Raji (cell line): Measurements from ENCODE around the gene FZD2.

Experiments
- POLR2A ChIP-seq: IDR thresholded peaks from 2 replicates; pipeline ENCODE4 v1.6.1; 2011; ENCODE audit warnings: low read depth, low read length, control low read depth; ENCODE audit not compliant: insufficient read depth

Gene FZD2

DNA sequence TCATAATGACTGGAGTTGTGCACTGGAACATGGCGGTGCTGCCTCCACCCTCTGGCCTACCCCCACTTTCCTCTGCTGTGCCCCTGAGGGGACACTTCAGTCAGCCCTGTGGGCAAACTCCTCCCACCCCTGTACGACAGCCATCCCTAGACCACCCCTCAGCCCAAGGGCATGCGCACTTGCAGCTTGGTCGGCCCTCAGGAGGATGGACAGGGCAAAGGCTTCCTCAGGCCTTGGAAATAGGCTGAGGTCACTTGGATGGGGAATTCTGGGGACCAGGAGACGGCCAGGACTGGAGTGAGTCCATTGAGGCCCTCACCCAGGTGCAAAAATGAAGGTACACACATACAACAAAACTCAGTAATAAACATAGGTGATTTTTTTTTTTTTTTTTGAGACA is 41.0 kb downstream of the FZD2 start:
- no peak for TF ChIP-seq POLR2A

- no peak for TF ChIP-seq POLR2A
Observed at GRCh38 chr17:44598932-44599297, 41.6 kb downstream of the FZD2 start.

DNA sequence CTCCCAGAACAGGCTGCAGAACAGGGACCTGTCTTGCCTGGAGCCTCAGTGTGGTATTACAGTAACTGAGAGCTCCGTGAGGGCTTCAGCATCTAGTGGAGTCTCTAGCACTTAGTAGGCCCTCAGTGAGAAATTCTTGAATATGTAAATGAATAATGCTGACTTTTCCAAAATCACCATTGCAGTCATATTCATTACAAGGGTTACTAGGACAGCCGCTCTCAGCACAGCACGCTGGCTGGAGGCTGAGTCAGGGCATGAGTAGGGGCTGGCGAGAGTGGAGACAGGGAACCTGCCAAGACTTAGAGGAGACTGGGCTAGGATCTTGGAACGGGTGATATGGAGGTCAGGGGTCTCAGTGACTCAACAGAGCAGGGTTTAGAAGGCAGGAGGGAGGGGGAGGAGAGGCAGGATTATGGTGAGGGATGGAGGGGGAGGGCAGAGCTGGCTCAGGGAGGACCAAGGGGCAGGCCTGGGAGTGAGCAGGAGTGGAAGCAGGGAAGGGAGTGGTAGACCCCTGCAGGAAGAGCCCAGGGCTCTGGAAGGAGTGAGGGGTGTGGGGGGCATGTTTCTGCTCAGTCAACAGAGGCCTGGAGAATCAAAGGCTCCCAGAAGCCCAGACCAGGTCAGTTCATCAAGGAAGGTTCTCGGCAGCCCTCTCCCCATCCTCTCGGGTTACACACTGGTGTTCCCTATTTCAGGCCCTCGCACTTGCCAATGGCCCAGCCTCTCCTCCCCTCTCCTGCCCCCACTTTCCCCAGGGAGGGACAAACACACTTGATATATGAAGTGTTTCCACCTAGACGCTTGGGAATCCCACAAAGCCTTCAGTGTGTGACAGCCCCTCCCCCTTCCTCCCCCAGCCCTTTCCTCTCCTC is 42.3 kb downstream of the FZD2 start:
- no peak for TF ChIP-seq POLR2A

DNA sequence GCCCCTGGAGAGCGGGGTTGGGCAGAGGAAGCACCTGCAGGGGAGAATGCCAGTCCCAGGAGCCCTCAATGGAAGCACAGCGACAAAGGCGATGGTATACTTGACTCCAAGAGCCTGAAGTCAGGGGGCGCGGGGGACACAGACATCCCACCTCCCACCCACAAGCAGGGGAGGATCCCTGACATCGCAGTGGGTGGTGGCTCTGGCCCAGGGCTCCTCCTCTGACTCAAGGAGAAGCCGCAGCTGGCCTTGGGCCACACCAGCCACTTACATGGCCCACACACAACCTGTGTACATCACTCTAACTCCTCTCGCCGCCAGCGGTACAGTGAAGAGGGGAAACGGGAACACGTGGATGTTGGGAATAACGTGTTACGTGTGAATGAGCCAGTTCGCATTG is 44.3 kb downstream of the FZD2 start:
- no peak for TF ChIP-seq POLR2A

DNA sequence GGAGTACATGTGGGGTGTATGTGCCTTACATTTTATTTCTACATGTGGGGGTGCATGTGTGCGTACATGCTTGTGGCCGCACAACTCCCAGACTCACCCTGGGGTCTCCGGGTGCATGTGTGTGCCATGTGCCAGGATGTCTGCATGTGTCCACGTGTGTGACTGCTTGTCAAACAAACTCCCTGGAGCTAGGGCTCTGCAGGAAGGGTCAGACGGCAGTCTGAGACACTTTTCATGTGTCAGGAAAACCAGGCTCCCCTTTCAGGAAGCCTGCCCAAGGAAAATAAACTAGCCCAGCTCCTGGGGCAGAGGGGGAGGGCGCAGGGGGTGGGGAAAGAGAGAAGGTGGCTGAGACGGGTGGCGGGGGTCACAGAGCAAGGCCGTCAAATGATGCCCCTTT is 44.7 kb downstream of the FZD2 start:
- no peak for TF ChIP-seq POLR2A

DNA sequence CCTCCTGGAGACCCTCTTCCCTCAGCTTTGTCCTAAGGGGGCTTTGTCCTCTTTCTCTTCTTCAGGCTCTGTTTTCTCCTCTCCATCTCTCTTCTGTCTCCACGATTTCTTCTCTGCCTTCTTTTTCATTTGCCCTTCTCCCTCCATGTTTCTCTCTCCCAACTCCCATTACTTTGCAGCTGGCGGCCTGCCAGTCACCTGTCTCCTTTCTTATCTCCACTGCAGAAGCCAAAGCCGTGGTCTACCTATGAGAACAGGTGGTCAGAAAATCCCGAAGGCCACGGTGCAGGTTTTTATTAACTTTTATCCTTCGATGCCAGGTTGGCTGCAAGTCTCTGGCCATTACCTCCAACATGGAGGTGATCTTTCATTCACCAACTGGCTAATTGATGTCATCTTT is 45.1 kb downstream of the FZD2 start:
- no peak for TF ChIP-seq POLR2A

DNA sequence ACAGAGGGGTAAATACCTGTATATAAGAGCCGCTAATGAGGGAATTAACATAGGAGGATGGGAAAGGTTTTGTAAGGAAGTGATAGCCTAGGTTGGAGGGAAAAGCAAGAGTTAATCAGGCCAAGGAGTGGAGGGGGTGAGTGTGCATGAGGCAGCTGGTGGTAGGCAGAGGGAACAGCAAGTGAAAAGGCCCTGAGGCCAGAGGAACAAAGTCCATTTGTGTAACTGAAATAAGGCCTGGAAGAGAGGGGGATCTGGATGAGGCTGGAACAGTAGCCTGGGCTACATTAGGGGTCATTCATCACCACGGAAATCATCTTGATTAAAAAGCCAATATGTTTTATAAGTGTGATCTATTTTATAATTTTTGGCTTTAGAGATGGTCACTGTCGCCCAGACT is 45.7 kb downstream of the FZD2 start:
- TF ChIP-seq POLR2A, result no peak

- TF ChIP-seq POLR2A, result no peak
Observed at GRCh38 chr17:44604116-44604761, 47.0 kb downstream of the FZD2 start.

DNA sequence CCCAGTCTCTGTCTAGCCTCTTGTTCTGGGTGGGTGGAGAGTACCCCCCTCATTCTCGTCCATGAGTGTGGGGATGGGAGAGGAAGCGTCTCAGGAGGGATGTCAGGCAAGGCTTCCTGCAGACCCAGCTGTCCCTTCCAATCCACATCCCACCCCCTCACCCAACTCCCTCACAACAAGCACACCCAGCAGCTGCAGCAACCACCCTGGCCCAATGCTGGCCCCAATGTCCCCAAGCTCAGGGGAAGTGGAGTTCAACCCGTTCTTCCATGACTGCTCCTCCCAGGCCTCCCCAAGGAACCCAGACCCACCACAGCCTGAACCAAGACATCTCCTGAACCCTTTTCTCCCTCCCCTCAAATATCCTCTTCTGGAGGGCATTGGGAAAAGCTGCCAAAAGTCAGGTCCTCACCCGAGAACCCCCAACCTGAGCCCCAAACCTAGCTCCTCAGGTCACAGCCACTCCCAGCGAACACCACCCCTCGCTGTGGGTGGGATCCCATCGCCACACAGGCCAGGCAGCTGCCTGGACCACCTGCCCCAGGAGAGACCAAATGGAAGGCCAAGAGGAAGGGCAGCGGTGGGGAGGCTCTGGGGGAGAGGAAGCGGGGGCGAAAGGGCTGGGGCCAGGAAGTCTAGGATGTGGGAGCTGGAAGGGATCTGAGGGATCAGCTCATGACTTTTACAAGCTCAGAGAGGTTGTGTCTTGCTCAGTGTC is 47.6 kb downstream of the FZD2 start:
- TF ChIP-seq POLR2A, result no peak

- no peak for TF ChIP-seq POLR2A
Observed at GRCh38 chr17:44606658-44607057, 49.4 kb downstream of the FZD2 start.

DNA sequence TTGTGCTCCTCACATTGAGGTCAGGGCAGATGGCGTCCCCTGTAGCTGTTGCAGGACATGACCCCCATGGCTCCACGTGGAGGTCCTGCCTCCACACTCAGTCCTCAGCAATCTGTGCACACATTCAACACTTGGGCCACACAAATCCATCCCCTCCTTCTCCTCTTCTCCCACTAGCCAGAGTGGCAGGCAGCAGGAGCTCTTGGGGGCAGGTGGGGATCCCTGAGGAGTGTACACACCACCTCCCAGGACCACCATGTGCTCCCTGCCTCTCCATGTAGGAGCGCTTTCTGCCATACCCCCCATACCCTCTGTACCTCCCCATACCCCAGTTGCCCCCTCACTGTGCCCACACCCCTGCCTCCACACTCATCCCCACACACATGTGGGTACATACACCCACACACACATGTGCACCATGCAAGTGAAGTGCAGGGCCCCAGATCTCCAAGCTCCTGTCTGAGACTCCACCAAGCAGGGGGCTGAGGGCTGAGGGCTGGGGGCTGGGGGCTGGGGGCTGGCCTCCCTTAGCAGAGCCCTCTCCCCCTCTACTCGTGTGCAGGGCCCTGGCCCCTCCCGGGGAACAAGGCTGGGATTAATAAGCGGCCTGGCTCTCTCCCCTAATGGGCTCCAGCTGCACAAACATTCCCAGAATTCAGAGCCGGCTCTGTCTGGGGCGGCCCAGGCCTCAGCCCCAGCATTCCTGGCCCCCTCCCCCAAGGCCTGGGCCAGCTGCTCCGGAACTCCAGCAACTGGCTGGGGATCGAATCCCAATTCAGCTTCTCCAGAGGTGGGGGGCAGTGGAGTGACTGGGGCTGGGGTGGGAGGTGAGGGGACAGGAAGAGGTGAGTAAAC is 50.8 kb downstream of the FZD2 start:
- no peak for TF ChIP-seq POLR2A

GRCh38 chr17:44608727-44609435 is 51.6 kb downstream of the FZD2 start:
- TF ChIP-seq POLR2A, result no peak

DNA sequence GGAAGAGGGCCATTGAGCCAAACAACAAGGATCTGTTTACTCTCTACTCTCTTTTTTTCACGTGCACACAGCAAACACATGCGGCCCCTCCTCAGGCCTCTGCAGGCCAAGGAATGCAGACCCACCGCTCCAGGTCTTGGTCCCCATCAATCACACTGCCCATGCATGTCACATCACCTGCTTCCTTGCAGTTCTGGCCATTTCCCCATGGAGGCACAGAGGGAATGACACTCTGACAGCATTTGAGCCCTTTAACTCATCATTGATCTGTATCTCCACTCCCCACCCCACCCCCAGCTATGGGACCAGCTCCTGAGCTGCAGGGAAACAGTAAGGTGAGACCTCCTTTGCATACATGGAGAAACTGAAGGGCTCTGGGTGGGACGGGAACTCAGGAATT is 53.0 kb downstream of the FZD2 start:
- TF ChIP-seq POLR2A, result no peak
